ENCODE data around the gene SGSH.

DNA sequence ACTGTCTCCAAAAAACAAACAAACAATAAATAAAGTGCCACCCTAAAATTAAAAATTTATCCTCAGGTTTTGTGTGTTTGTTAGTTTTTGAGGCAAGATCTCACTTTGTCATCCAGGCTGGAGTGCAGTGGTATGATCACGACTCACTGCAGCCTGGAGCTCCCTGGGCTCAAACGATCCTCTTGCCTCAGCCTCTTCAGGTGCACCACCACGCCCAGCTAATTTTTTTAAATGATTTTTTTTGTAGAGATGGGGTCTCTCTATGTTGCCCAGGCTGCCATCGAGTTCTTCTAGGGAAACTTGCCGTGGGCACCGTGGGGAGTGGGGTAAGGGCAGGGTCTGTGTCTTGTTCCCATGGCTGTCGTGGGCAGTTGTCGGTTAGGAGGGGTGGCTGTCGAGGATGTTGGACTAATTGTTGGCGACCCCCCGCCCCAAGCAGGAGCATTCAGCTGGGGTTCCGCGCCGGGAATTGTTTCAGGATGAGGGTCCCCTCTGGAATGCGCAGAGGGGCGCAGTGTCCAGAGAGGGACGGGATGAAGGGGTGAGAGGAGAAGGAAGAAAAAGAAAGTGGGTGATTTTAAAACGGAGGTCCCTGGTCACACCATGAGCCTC is 39.4 kb upstream of the SGSH start:
- TF ChIP-seq, protein P1, sequence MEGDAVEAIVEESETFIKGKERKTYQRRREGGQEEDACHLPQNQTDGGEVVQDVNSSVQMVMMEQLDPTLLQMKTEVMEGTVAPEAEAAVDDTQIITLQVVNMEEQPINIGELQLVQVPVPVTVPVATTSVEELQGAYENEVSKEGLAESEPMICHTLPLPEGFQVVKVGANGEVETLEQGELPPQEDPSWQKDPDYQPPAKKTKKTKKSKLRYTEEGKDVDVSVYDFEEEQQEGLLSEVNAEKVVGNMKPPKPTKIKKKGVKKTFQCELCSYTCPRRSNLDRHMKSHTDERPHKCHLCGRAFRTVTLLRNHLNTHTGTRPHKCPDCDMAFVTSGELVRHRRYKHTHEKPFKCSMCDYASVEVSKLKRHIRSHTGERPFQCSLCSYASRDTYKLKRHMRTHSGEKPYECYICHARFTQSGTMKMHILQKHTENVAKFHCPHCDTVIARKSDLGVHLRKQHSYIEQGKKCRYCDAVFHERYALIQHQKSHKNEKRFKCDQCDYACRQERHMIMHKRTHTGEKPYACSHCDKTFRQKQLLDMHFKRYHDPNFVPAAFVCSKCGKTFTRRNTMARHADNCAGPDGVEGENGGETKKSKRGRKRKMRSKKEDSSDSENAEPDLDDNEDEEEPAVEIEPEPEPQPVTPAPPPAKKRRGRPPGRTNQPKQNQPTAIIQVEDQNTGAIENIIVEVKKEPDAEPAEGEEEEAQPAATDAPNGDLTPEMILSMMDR (conservative IDR thresholded peaks at IDR 0.05) = no peak
- TF ChIP-seq ZFX (IDR thresholded peaks at IDR 0.05) = no peak
